ENCODE results near the gene NCOA7. TPM values are rescaled to one million over a fixed set of nuclear protein-coding genes. Genes with fewer than 3 reads are reported as not detected.

NCOA7 gene
- total and polyA plus RNA-seq, 9 of the 15 experiments (the other 6 are each of a cell fraction or from before 2014, with no cell fraction given), result 5.8 to 14.6 (median 9.3) TPM

DNA sequence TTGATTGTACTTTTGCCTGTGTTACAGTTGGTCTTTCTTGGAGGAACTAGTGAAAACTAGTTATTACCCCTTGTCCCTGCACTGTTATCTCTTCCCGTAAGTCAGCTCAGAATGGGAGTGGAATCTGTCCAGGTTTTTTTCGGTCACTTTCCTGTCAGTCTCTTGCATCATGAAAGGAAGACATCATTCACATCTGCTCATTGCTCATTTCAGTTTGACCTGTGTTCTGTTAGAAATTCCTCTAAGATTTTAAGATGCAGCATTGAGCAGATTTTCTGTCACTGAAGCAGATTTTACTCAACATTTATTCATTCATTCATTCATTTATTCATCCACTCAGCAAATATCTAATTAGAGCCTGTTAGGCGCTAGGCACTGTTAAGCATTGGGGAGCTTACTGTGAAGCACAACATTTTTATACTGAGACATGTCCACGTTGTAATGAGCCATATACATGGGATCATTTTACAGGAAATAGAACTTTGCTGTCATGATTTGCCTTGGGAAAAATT, 132.7 kb downstream of the NCOA7 start (continued):
- TF ChIP-seq, protein P1, sequence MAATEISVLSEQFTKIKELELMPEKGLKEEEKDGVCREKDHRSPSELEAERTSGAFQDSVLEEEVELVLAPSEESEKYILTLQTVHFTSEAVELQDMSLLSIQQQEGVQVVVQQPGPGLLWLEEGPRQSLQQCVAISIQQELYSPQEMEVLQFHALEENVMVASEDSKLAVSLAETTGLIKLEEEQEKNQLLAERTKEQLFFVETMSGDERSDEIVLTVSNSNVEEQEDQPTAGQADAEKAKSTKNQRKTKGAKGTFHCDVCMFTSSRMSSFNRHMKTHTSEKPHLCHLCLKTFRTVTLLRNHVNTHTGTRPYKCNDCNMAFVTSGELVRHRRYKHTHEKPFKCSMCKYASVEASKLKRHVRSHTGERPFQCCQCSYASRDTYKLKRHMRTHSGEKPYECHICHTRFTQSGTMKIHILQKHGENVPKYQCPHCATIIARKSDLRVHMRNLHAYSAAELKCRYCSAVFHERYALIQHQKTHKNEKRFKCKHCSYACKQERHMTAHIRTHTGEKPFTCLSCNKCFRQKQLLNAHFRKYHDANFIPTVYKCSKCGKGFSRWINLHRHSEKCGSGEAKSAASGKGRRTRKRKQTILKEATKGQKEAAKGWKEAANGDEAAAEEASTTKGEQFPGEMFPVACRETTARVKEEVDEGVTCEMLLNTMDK (IDR thresholded peaks at IDR 0.05; ENCODE audit: borderline replicate concordance, insufficient read depth, low read depth, low read length, poor library complexity, severe bottlenecking), result no peak
- TF ChIP-seq CREB1 (IDR thresholded peaks at IDR 0.05), result no peak
- TF ChIP-seq CREB1 (CRISPR knock-in tag; IDR thresholded peaks at IDR 0.05), result no peak
- no peak for TF ChIP-seq EWSR1 (IDR thresholded peaks at IDR 0.05; ENCODE audit: borderline replicate concordance, low read depth, partially characterized antibody)
- TF ChIP-seq, protein P2, sequence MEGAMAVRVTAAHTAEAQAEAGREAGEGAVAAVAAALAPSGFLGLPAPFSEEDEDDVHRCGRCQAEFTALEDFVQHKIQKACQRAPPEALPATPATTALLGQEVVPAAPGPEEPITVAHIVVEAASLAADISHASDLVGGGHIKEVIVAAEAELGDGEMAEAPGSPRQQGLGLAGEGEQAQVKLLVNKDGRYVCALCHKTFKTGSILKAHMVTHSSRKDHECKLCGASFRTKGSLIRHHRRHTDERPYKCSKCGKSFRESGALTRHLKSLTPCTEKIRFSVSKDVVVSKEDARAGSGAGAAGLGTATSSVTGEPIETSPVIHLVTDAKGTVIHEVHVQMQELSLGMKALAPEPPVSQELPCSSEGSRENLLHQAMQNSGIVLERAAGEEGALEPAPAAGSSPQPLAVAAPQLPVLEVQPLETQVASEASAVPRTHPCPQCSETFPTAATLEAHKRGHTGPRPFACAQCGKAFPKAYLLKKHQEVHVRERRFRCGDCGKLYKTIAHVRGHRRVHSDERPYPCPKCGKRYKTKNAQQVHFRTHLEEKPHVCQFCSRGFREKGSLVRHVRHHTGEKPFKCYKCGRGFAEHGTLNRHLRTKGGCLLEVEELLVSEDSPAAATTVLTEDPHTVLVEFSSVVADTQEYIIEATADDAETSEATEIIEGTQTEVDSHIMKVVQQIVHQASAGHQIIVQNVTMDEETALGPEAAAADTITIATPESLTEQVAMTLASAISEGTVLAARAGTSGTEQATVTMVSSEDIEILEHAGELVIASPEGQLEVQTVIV (CRISPR knock-in tag; IDR thresholded peaks at IDR 0.05; ENCODE audit: borderline replicate concordance), result no peak
- no peak for TF ChIP-seq NFRKB (IDR thresholded peaks at IDR 0.05; ENCODE audit: low read depth)
- no peak for TF ChIP-seq PHF20 (IDR thresholded peaks at IDR 0.05; ENCODE audit: partially characterized antibody)
- TF ChIP-seq NEUROD1 (IDR thresholded peaks at IDR 0.05; ENCODE audit: borderline replicate concordance, low read depth, low read length, partially characterized antibody), result no peak
- no peak for TF ChIP-seq MTA3 (IDR thresholded peaks at IDR 0.05; ENCODE audit: borderline replicate concordance)
- TF ChIP-seq CHD2 (IDR thresholded peaks at IDR 0.05; ENCODE audit: low read depth, low read length), result no peak
- TF ChIP-seq POLR2AphosphoS5 (IDR thresholded peaks at IDR 0.05; ENCODE audit: control insufficient read depth, insufficient read depth, low read depth, low read length), result no peak
- TF ChIP-seq TSC22D4 (tag; IDR thresholded peaks at IDR 0.05), result no peak
- TF ChIP-seq MTA1 (IDR thresholded peaks at IDR 0.05; ENCODE audit: borderline replicate concordance), result no peak
- TF ChIP-seq, protein P3, sequence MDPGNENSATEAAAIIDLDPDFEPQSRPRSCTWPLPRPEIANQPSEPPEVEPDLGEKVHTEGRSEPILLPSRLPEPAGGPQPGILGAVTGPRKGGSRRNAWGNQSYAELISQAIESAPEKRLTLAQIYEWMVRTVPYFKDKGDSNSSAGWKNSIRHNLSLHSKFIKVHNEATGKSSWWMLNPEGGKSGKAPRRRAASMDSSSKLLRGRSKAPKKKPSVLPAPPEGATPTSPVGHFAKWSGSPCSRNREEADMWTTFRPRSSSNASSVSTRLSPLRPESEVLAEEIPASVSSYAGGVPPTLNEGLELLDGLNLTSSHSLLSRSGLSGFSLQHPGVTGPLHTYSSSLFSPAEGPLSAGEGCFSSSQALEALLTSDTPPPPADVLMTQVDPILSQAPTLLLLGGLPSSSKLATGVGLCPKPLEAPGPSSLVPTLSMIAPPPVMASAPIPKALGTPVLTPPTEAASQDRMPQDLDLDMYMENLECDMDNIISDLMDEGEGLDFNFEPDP (CRISPR knock-in tag; IDR thresholded peaks at IDR 0.05), result no peak
- TF ChIP-seq, protein P4, sequence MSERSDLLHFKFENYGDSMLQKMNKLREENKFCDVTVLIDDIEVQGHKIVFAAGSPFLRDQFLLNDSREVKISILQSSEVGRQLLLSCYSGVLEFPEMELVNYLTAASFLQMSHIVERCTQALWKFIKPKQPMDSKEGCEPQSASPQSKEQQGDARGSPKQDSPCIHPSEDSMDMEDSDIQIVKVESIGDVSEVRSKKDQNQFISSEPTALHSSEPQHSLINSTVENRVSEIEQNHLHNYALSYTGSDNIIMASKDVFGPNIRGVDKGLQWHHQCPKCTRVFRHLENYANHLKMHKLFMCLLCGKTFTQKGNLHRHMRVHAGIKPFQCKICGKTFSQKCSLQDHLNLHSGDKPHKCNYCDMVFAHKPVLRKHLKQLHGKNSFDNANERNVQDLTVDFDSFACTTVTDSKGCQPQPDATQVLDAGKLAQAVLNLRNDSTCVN (CRISPR knock-in tag; IDR thresholded peaks at IDR 0.05), result no peak
- no peak for TF ChIP-seq NFXL1 (CRISPR knock-in tag; IDR thresholded peaks at IDR 0.05)
- TF ChIP-seq, protein P5, sequence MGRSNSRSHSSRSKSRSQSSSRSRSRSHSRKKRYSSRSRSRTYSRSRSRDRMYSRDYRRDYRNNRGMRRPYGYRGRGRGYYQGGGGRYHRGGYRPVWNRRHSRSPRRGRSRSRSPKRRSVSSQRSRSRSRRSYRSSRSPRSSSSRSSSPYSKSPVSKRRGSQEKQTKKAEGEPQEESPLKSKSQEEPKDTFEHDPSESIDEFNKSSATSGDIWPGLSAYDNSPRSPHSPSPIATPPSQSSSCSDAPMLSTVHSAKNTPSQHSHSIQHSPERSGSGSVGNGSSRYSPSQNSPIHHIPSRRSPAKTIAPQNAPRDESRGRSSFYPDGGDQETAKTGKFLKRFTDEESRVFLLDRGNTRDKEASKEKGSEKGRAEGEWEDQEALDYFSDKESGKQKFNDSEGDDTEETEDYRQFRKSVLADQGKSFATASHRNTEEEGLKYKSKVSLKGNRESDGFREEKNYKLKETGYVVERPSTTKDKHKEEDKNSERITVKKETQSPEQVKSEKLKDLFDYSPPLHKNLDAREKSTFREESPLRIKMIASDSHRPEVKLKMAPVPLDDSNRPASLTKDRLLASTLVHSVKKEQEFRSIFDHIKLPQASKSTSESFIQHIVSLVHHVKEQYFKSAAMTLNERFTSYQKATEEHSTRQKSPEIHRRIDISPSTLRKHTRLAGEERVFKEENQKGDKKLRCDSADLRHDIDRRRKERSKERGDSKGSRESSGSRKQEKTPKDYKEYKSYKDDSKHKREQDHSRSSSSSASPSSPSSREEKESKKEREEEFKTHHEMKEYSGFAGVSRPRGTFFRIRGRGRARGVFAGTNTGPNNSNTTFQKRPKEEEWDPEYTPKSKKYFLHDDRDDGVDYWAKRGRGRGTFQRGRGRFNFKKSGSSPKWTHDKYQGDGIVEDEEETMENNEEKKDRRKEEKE (IDR thresholded peaks at IDR 0.05; ENCODE audit: borderline replicate concordance in 1 of 2, control insufficient read depth in 1 of 2, low read depth in 2 of 2, low read length in 1 of 2), result no peak
- TF ChIP-seq PRPF4 (IDR thresholded peaks at IDR 0.05; ENCODE audit: insufficient read depth, low read depth, low read length, poor library complexity, severe bottlenecking), result no peak
